Measurements from ENCODE around the gene NPNT.

Gene NPNT

DNA sequence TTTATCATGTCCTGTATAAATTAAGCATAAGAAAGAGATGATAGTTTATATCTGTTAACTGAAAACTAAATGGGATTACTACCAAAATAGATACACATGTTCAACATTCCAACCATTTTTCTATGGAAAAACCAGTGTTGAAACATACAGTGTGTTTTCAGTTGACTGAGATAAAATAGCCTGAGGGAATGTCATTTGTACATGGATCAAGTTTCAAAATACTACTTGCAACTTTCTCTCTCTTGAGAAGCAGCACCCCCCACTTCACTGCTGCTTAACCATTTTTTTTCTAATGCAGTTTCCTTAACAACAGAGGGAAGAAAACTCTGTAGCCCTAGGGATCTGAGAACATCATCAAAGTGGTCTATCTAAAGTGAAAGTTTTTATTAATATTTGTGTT lies 70.8 kb downstream of the NPNT start:
- H3K4me3 ChIP-seq (ENCODE audit: low read depth, low read length): no peak overlapping the region
- TF ChIP-seq, protein P1, sequence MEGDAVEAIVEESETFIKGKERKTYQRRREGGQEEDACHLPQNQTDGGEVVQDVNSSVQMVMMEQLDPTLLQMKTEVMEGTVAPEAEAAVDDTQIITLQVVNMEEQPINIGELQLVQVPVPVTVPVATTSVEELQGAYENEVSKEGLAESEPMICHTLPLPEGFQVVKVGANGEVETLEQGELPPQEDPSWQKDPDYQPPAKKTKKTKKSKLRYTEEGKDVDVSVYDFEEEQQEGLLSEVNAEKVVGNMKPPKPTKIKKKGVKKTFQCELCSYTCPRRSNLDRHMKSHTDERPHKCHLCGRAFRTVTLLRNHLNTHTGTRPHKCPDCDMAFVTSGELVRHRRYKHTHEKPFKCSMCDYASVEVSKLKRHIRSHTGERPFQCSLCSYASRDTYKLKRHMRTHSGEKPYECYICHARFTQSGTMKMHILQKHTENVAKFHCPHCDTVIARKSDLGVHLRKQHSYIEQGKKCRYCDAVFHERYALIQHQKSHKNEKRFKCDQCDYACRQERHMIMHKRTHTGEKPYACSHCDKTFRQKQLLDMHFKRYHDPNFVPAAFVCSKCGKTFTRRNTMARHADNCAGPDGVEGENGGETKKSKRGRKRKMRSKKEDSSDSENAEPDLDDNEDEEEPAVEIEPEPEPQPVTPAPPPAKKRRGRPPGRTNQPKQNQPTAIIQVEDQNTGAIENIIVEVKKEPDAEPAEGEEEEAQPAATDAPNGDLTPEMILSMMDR (IDR thresholded peaks at IDR 0.05; ENCODE audit: low read depth, low read length, missing control alignments): no peak
- no peak for DNase-seq (ENCODE audit: low read depth)

DNA sequence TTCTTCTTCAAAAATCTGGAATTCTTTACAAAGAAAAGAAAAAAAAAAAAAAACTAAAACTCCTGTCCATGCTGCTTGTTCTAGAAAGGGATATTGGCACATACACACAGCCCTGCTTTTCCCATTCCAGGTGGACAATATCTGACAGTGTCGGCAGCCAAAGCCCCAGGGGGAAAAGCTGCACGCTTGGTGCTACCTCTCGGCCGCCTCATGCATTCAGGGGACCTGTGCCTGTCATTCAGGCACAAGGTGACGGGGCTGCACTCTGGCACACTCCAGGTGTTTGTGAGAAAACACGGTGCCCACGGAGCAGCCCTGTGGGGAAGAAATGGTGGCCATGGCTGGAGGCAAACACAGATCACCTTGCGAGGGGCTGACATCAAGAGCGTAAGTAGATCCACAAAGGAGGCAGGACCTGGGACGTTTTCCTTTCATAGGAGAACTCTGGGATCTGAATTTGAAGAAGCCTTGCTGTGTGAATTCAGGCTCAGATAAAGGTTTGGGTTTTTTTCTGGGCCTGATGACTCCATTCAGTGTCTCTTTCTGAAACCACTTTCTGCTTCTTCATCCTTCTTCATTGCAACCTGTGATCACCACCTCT lies 71.9 kb downstream of the NPNT start:
- TF ChIP-seq, protein P1 (IDR thresholded peaks at IDR 0.05; ENCODE audit: low read depth, low read length, missing control alignments): no peak
- no peak overlapping the region for H3K4me3 ChIP-seq (ENCODE audit: low read depth, low read length)

DNA sequence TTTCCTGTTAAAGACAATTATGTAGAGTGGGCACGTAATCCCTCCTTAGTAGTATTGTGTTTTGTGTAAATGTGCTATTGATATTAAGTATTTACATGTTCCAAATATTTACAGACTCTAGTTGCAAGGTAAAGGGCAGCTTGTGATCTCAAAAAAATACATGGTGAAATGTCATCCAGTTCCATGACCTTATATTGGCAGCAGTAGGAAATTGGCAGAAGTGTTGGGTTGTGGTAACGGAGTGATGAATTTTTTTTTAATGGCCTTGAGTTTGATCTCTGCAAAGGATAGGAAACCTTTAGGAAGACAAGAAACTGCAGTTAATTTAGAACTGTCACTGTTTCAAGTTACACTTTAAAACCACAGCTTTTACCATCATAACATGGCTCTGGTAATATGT lies 74.3 kb downstream of the NPNT start:
- TF ChIP-seq, protein P1 (IDR thresholded peaks at IDR 0.05; ENCODE audit: low read depth, low read length, missing control alignments): no peak
- H3K4me3 ChIP-seq (ENCODE audit: low read depth, low read length): no peak overlapping the region
- DNase-seq (ENCODE audit: low read depth): no peak

More for the DNA sequence above, 71.9 kb downstream of the NPNT start:
- no peak for DNase-seq (ENCODE audit: low read depth)

DNA sequence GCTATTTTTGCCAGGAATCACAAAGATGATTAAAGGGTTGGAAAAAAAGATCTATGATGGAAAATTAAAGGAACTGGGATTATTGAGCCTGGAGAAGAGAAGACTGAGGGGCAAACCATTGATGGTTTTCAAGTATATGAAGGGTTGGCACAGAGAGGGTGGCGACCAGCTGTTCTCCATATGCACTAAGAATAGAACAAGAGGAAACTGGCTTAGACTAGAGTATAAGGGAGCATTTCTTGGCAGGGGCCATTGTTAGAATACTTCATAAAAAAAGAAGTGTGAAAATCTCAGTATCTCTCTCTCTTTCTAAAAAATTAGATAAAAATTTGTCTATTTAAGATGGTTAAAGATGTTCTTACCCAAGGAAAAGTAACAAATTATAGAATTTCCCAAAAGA lies 75.1 kb downstream of the NPNT start:
- DNase-seq (ENCODE audit: low read depth): no peak
- H3K4me3 ChIP-seq (ENCODE audit: low read depth, low read length): no peak overlapping the region
- TF ChIP-seq, protein P1 (IDR thresholded peaks at IDR 0.05; ENCODE audit: low read depth, low read length, missing control alignments): no peak

DNA sequence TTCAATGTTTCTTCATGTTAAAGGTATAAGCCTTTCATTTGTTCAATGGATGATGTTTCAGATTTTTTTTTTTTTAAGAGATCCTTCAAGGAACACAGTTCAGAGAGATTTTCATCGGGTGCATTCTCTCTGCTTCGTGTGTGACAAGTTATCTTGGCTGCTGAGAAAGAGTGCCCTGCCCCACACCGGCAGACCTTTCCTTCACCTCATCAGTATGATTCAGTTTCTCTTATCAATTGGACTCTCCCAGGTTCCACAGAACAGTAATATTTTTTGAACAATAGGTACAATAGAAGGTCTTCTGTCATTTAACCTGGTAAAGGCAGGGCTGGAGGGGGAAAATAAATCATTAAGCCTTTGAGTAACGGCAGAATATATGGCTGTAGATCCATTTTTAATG lies 75.8 kb downstream of the NPNT start:
- DNase-seq (ENCODE audit: low read depth): no peak
- no peak overlapping the region for H3K4me3 ChIP-seq (ENCODE audit: low read depth, low read length)
- TF ChIP-seq, protein P1 (IDR thresholded peaks at IDR 0.05; ENCODE audit: low read depth, low read length, missing control alignments): no peak

DNA sequence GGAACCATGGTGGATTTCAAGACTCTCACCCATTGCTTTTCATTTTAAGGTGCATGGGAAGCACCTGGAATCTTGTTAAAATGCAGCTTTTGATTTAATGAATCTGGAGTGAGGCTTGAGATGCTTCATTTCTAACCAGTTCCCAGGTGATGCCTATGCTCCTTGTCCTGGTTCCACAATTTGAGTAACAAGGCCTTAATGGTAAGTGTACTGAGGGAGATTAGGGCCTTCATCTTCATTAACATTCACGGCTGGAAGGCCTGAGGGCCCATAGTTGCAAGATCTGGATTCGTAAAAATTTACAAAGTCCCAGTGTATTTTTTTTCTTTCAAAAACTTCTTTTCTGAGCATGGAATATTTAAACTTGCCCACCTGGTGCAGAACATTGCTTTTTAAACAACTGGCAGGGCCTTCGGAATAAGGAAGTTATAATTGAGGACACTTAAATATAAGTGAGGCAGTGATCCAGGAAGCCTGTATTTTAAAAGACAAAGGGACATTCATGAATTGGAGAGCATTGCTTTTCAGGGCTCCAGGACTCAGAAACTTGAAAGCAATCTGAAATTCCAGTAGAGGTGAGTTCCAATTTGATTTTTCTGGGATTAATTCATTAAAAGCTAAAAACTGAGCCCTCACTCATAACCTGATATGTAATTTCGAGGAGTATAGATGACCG lies 77.8 kb downstream of the NPNT start:
- H3K4me3 ChIP-seq (ENCODE audit: low read depth, low read length): no peak overlapping the region
- no peak for DNase-seq (ENCODE audit: low read depth)
- TF ChIP-seq, protein P1 (IDR thresholded peaks at IDR 0.05; ENCODE audit: low read depth, low read length, missing control alignments): no peak

DNA sequence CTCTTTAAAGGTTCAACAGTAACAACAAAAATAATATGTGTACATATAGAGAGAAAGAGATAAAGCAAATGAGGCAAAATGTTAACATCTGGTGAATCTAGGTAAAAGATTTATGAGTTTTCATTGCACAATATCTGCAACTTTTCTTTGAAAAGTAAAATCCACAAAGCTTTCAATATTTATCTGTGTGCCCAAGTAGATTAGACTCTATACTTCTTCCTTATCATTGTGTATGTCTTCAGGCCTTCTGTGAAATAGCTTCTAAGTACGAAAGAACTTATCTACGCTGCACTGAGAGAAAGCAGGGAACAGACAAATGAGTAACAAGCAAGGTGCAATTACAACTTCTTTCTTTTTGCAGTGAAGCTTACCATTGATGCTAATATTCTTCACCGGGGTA lies 81.6 kb downstream of the NPNT start:
- H3K4me3 ChIP-seq (ENCODE audit: low read depth, low read length): no peak overlapping the region
- TF ChIP-seq, protein P1 (IDR thresholded peaks at IDR 0.05; ENCODE audit: low read depth, low read length, missing control alignments): no peak
- no peak for DNase-seq (ENCODE audit: low read depth)
